Adrenal gland (tissue), 5 donors: Measurements from ENCODE around the gene MMRN1.

Source experiments
- CTCF ChIP-seq, 6 experiments: fragments of 450-650 bp in 4 of 6; fragments of 200-600 bp in 2 of 6; sonication (generic) in 1 of 6; IDR thresholded peaks; 1 replicate in 5 of 6; 2 replicates in 1 of 6; pipeline versions ENCODE4 v1.5.1 to v1.8.0; 2016 to 2021; ENCODE audit warnings: antibody characterized with exemption in 6 of 6, mild to moderate bottlenecking in 2 of 6, moderate library complexity in 1 of 6
- POLR2A ChIP-seq, 2 donors: fragments of 450-650 bp; IDR thresholded peaks; one replicate each; pipeline ENCODE4 v1.6.1; 2017; ENCODE audit warnings: antibody characterized with exemption in 2 of 2, mild to moderate bottlenecking in 2 of 2, moderate library complexity in 1 of 2
- donor health status: DM: no; HTN: no; CAD: no.

- TF ChIP-seq CTCF (IDR thresholded peaks at IDR 0.05) (no peak), POLR2A (IDR thresholded peaks at IDR 0.05) (no peak)
These were observed 3.7 kb downstream of the MMRN1 start for GRCh38 chr4:89898304-89898716.
